HepG2 (cell line): ENCODE results near the gene HBQ1. TPM values are rescaled to one million over a fixed set of nuclear protein-coding genes. Genes with fewer than 3 reads are reported as not detected.

Experiments used
- CBX5 ChIP-seq: sonication (generic); formaldehyde crosslinking; IDR thresholded peaks from 2 replicates; pipeline ENCODE4 v1.4.0; 2020; ENCODE audit warnings: missing genetic modification reagents, borderline replicate concordance
- DNMT1 ChIP-seq: sonication (generic); formaldehyde crosslinking; IDR thresholded peaks from 2 replicates; pipeline ENCODE4 v1.5.1; 2020; ENCODE audit warnings: mild to moderate bottlenecking, missing genetic modification reagents
- RFXAP ChIP-seq: sonication (generic); formaldehyde crosslinking; IDR thresholded peaks from 2 replicates; pipeline ENCODE4 v1.4.0; 2020; ENCODE audit warnings: missing genetic modification reagents, borderline replicate concordance
- polyA plus RNA-seq, 8 experiments: library from polyadenylated mRNA; depleted of rRNA in 3 of 8; stranded (reverse) in 7 of 8; unstranded in 1 of 8; fragments of >200 nt; fragmentation: Illumina TruSeq in 4 of 8; extraction: Trizol in 4 of 8; gene quantifications; 2 replicates each; pipeline versions ENCODE4 v1.2.1 to v1.2.3, GENCODE V29; 2011 to 2016; ENCODE audit warnings: low read depth in 4 of 8, missing spikeins in 1 of 8, mixed read lengths in 1 of 8; ENCODE audit not compliant: insufficient read depth in 1 of 8
- total RNA-seq, 5 experiments: library from RNA; depleted of rRNA; stranded (reverse); fragments of >200 nt; fragmentation: Illumina TruSeq; extraction: Trizol; gene quantifications; 2 replicates each; pipeline ENCODE4 v1.2.3, GENCODE V29; 2016; ENCODE audit warnings: low read depth in 1 of 5
- TF ChIP-seq, protein P1 (sequence below): sonication (generic); formaldehyde crosslinking; IDR thresholded peaks from 2 replicates; pipeline ENCODE4 v1.5.0; 2020; ENCODE audit warnings: missing genetic modification reagents
- TF ChIP-seq, protein P2 (sequence below): sonication (generic); formaldehyde crosslinking; IDR thresholded peaks from 2 replicates; pipeline ENCODE4 v1.9.0; 2021; ENCODE audit warnings: missing genetic modification reagents, borderline replicate concordance
- TF ChIP-seq, protein P3 (sequence below): sonication (generic); formaldehyde crosslinking; IDR thresholded peaks from 2 replicates; pipeline ENCODE4 v1.4.0; 2020; ENCODE audit warnings: missing genetic modification reagents, mild to moderate bottlenecking, borderline replicate concordance
- TF ChIP-seq, protein P4 (sequence below), 2 experiments: sonication (generic) in 1 of 2; formaldehyde crosslinking in 1 of 2; IDR thresholded peaks; 2 replicates each; pipeline versions ENCODE4 v1.5.1 to v1.6.1; 2011 to 2020; ENCODE audit warnings: borderline replicate concordance in 1 of 2, low read depth in 1 of 2, low read length in 1 of 2, mild to moderate bottlenecking in 1 of 2, missing genetic modification reagents in 1 of 2, moderate library complexity in 1 of 2
- TF ChIP-seq, protein P5 (sequence below): sonication (generic); formaldehyde crosslinking; IDR thresholded peaks from 2 replicates; pipeline ENCODE4 v1.8.0; 2022; ENCODE audit warnings: mild to moderate bottlenecking, missing genetic modification reagents
- TF ChIP-seq, protein P6 (sequence below): sonication (generic); formaldehyde crosslinking; IDR thresholded peaks from 2 replicates; pipeline ENCODE4 v1.4.0; 2020; ENCODE audit warnings: missing genetic modification reagents

Gene HBQ1
- total and polyA plus RNA-seq, 2 of the 13 experiments (the other 11 are each of a cell fraction or from before 2014, with no cell fraction given) = 4.9 to 7.4 TPM

DNA sequence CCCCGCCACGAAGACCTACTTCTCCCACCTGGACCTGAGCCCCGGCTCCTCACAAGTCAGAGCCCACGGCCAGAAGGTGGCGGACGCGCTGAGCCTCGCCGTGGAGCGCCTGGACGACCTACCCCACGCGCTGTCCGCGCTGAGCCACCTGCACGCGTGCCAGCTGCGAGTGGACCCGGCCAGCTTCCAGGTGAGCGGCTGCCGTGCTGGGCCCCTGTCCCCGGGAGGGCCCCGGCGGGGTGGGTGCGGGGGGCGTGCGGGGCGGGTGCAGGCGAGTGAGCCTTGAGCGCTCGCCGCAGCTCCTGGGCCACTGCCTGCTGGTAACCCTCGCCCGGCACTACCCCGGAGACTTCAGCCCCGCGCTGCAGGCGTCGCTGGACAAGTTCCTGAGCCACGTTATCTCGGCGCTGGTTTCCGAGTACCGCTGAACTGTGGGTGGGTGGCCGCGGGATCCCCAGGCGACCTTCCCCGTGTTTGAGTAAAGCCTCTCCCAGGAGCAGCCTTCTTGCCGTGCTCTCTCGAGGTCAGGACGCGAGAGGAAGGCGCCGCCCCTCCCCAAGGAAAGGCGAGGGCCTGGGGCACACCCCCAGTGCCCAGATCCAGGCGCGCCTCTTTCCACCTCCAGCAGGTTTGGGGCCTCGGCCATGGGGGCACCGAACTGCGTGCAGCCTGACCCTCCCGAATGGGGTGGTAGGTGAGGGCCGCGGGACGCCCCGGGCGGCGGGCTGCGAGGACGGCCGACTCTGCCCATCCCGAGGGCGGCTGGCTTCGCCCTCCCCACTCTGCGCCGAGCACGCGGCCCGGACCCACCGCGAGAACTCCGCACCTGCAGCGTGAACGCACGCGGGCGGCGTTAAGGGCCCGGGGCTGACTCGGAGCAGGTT, 664 bp downstream of the HBQ1 start (continued):
- TF ChIP-seq, protein P1, sequence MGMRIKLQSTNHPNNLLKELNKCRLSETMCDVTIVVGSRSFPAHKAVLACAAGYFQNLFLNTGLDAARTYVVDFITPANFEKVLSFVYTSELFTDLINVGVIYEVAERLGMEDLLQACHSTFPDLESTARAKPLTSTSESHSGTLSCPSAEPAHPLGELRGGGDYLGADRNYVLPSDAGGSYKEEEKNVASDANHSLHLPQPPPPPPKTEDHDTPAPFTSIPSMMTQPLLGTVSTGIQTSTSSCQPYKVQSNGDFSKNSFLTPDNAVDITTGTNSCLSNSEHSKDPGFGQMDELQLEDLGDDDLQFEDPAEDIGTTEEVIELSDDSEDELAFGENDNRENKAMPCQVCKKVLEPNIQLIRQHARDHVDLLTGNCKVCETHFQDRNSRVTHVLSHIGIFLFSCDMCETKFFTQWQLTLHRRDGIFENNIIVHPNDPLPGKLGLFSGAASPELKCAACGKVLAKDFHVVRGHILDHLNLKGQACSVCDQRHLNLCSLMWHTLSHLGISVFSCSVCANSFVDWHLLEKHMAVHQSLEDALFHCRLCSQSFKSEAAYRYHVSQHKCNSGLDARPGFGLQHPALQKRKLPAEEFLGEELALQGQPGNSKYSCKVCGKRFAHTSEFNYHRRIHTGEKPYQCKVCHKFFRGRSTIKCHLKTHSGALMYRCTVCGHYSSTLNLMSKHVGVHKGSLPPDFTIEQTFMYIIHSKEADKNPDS (CRISPR knock-in tag) = peak; percentile 96
- peak; percentile 85; the same call in 1 of the 2 replicates for TF ChIP-seq RFXAP (CRISPR knock-in tag)
- TF ChIP-seq, protein P2, sequence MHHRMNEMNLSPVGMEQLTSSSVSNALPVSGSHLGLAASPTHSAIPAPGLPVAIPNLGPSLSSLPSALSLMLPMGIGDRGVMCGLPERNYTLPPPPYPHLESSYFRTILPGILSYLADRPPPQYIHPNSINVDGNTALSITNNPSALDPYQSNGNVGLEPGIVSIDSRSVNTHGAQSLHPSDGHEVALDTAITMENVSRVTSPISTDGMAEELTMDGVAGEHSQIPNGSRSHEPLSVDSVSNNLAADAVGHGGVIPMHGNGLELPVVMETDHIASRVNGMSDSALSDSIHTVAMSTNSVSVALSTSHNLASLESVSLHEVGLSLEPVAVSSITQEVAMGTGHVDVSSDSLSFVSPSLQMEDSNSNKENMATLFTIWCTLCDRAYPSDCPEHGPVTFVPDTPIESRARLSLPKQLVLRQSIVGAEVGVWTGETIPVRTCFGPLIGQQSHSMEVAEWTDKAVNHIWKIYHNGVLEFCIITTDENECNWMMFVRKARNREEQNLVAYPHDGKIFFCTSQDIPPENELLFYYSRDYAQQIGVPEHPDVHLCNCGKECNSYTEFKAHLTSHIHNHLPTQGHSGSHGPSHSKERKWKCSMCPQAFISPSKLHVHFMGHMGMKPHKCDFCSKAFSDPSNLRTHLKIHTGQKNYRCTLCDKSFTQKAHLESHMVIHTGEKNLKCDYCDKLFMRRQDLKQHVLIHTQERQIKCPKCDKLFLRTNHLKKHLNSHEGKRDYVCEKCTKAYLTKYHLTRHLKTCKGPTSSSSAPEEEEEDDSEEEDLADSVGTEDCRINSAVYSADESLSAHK = no peak
- TF ChIP-seq DNMT1 = peak; percentile 92; the same call in 1 of the 2 replicates
- TF ChIP-seq, protein P3, sequence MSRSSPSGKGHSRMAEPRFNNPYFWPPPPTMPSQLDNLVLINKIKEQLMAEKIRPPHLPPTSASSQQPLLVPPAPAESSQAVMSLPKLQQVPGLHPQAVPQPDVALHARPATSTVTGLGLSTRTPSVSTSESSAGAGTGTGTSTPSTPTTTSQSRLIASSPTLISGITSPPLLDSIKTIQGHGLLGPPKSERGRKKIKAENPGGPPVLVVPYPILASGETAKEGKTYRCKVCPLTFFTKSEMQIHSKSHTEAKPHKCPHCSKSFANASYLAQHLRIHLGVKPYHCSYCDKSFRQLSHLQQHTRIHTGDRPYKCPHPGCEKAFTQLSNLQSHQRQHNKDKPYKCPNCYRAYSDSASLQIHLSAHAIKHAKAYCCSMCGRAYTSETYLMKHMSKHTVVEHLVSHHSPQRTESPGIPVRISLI (CRISPR knock-in tag) = peak; percentile 61; the same call in 1 of the 2 replicates
- peak; percentile 88 for TF ChIP-seq CBX5
- TF ChIP-seq, protein P4, sequence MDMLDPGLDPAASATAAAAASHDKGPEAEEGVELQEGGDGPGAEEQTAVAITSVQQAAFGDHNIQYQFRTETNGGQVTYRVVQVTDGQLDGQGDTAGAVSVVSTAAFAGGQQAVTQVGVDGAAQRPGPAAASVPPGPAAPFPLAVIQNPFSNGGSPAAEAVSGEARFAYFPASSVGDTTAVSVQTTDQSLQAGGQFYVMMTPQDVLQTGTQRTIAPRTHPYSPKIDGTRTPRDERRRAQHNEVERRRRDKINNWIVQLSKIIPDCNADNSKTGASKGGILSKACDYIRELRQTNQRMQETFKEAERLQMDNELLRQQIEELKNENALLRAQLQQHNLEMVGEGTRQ (IDR thresholded peaks at IDR 0.05; ENCODE audit: low read depth, low read length) = no peak
- TF ChIP-seq, protein P4 (CRISPR knock-in tag; IDR thresholded peaks at IDR 0.05; ENCODE audit: borderline replicate concordance) = peak; percentile 52; the same call in 1 of the 2 replicates
- TF ChIP-seq, protein P5, sequence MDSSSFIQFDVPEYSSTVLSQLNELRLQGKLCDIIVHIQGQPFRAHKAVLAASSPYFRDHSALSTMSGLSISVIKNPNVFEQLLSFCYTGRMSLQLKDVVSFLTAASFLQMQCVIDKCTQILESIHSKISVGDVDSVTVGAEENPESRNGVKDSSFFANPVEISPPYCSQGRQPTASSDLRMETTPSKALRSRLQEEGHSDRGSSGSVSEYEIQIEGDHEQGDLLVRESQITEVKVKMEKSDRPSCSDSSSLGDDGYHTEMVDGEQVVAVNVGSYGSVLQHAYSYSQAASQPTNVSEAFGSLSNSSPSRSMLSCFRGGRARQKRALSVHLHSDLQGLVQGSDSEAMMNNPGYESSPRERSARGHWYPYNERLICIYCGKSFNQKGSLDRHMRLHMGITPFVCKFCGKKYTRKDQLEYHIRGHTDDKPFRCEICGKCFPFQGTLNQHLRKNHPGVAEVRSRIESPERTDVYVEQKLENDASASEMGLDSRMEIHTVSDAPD (CRISPR knock-in tag) = peak; percentile 90
- TF ChIP-seq, protein P6, sequence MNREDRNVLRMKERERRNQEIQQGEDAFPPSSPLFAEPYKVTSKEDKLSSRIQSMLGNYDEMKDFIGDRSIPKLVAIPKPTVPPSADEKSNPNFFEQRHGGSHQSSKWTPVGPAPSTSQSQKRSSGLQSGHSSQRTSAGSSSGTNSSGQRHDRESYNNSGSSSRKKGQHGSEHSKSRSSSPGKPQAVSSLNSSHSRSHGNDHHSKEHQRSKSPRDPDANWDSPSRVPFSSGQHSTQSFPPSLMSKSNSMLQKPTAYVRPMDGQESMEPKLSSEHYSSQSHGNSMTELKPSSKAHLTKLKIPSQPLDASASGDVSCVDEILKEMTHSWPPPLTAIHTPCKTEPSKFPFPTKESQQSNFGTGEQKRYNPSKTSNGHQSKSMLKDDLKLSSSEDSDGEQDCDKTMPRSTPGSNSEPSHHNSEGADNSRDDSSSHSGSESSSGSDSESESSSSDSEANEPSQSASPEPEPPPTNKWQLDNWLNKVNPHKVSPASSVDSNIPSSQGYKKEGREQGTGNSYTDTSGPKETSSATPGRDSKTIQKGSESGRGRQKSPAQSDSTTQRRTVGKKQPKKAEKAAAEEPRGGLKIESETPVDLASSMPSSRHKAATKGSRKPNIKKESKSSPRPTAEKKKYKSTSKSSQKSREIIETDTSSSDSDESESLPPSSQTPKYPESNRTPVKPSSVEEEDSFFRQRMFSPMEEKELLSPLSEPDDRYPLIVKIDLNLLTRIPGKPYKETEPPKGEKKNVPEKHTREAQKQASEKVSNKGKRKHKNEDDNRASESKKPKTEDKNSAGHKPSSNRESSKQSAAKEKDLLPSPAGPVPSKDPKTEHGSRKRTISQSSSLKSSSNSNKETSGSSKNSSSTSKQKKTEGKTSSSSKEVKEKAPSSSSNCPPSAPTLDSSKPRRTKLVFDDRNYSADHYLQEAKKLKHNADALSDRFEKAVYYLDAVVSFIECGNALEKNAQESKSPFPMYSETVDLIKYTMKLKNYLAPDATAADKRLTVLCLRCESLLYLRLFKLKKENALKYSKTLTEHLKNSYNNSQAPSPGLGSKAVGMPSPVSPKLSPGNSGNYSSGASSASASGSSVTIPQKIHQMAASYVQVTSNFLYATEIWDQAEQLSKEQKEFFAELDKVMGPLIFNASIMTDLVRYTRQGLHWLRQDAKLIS (CRISPR knock-in tag) = no peak
